ENCODE results near the gene EFNA5.

GRCh38 chr5:107676702-107677101, 6.0 kb upstream of the EFNA5 start:
- TF ChIP-seq EZH2 (IDR thresholded peaks at IDR 0.05; ENCODE audit: insufficient read depth, poor library complexity, severe bottlenecking) (no peak), EZH2phosphoT487 (IDR thresholded peaks at IDR 0.05; ENCODE audit: insufficient read depth, low read depth) (no peak)
